ENCODE data around the gene HAUS5. TPM values are rescaled to one million over a fixed set of nuclear protein-coding genes. Genes with fewer than 3 reads are reported as not detected.

Gene HAUS5
- total and polyA plus RNA-seq, 2 of the 8 experiments (the other 6 are each of a cell fraction or from before 2014, with no cell fraction given), result 13.8 to 25.7 TPM

DNA sequence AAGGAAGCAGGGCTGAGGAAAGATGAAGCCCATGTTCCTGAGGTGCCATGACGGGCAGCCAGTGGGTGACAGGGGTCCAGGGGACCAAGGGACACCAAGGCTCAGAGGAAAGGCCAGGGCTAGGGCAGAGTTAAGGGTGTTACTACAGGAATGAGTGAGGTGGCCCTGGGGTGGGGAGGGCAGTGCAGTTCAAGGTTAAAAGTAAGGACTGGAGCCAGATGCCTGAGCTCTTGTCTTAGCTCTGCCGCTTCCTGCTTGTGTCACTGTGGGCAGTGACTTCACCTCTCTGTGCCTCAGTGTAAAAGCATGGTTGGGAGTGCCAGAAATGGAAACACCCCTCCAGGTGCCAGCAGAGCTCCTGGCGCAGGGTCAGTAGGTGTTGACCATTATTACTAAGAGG is 24.1 kb downstream of the HAUS5 start:
- Histone ChIP-seq H3K18ac (ENCODE audit: extremely low read depth, low read length) (no peak overlapping the region), H3K23me2 (ENCODE audit: low read depth, low read length) (peaks cover 4% of the 10 kb centered on the region; the same call in 1 of the 2 replicates), H3K9ac (replicated peaks in 1 of 4; ENCODE audit: extremely low read depth in 1 of 4, low read depth in 3 of 4, low read length in 3 of 4) (no peak overlapping the region), H4K91ac (replicated peaks; ENCODE audit: insufficient read length, low read length) (no peak overlapping the region), H3K27me3 (replicated peaks in 1 of 4; ENCODE audit: control insufficient read depth in 3 of 4, extremely low read depth in 1 of 4, insufficient read depth in 3 of 4, low read length in 3 of 4) (no peaks in the 10 kb centered on the region), H3K23ac (ENCODE audit: insufficient read length) (no peak overlapping the region), H3K4me1 (replicated peaks in 1 of 4; ENCODE audit: control insufficient read depth in 3 of 4, insufficient read depth in 4 of 4, low read length in 3 of 4) (peaks cover 4 to 12% (median 7%) of the 10 kb centered on the region in 4 experiments), H3K79me2 (ENCODE audit: control insufficient read depth in 1 of 2, insufficient read depth in 2 of 2, low read length in 2 of 2) (no peaks in the 10 kb centered on the region), H4K8ac (ENCODE audit: extremely low read depth, insufficient read depth, low read length) (no peak overlapping the region), H2BK120ac (replicated peaks; ENCODE audit: low read depth, low read length) (no peak overlapping the region), H2BK15ac (ENCODE audit: low read length) (no peak overlapping the region), H2AFZ (ENCODE audit: low read length) (no peak overlapping the region), H2AK5ac (ENCODE audit: low read depth, low read length) (no peak overlapping the region), H3K79me1 (ENCODE audit: low read depth, low read length) (no peaks in the 10 kb centered on the region), H4K5ac (ENCODE audit: insufficient read length, low read depth, low read length) (no peak overlapping the region), H3K56ac (replicated peaks; ENCODE audit: insufficient read length, low read depth, low read length) (no peak overlapping the region), H3K27ac (ENCODE audit: low read depth, low read length) (no peak overlapping the region), H3K4ac (replicated peaks; ENCODE audit: insufficient read length, low read depth, low read length) (no peak overlapping the region), H2BK12ac (ENCODE audit: low read depth, low read length) (no peak overlapping the region), H2BK20ac (ENCODE audit: low read length) (no peak overlapping the region), H3K4me2 (ENCODE audit: insufficient read depth in 1 of 2, low read depth in 2 of 2, low read length in 2 of 2) (no peak overlapping the region), H3K4me3 (ENCODE audit: extremely low read depth in 1 of 4, insufficient read depth in 2 of 4, low read depth in 3 of 4, low read length in 4 of 4) (no peak overlapping the region), H3K9me3 (ENCODE audit: insufficient read depth in 2 of 2, low read depth in 1 of 2, low read length in 1 of 2) (no peaks in the 10 kb centered on the region), H3K36me3 (ENCODE audit: control insufficient read depth in 2 of 4, insufficient read depth in 4 of 4, low read length in 3 of 4) (peaks cover 12 to 40% (median 22%) of the 10 kb centered on the region in 4 experiments; a peak in 7 of 8 replicates), H4K20me1 (replicated peaks in 1 of 2; ENCODE audit: control insufficient read depth in 1 of 2, insufficient read depth in 2 of 2, low read length in 2 of 2) (peaks cover 0 to 6% of the 10 kb centered on the region in 2 experiments), H3K14ac (ENCODE audit: insufficient read length) (no peak overlapping the region), H2BK5ac (ENCODE audit: low read depth, low read length) (no peak overlapping the region)
- FAIRE-seq (no peak), DNase-seq (ENCODE audit: low read depth in 1 of 2, low spot score in 2 of 2) (no peak)
- ChIA-PET POLR2A (ENCODE audit: partially characterized antibody) (interaction anchor here (0.8 to 2.4 kb wide), 2 partner anchors 12 to 15 kb away, joined by 3 to 17 read pairs; partner anchors contain the start of gene COX6B1), CTCF (ENCODE audit: partially characterized antibody) (interaction anchor here (1.6 to 4.8 kb wide), 3 partner anchors 44 to 104 kb away, joined by 3 to 20 read pairs (median 5); no protein-coding TSS in a partner anchor)
- 90% methylated on average over 3 of the region's 3 CpGs; no CpG with 5 or more reads in 1 of the 2 experiments for WGBS, 2 experiments (ENCODE audit: extremely low coverage in 1 of 2, insufficient coverage in 1 of 2, insufficient read length in 1 of 2, insufficient replicate concordance in 2 of 2, low coverage in 1 of 2, low lambda C conversion rate in 2 of 2, missing lambda C conversion rate in 1 of 2)
- no peak for TF ChIP-seq SIN3A (conservative IDR thresholded peaks at IDR 0.05 in 1 of 2, IDR thresholded peaks at IDR 0.05 in 1 of 2; ENCODE audit: low read depth in 1 of 2, low read length in 2 of 2)
- no peak for TF ChIP-seq CHD1 (IDR thresholded peaks at IDR 0.05; ENCODE audit: low read depth, low read length)
- no peak for TF ChIP-seq KDM1A (IDR thresholded peaks at IDR 0.05; ENCODE audit: borderline replicate concordance, low read length)
- no peak for TF ChIP-seq ASH2L (IDR thresholded peaks at IDR 0.05; ENCODE audit: low read length)
- no peak for TF ChIP-seq SP4 (IDR thresholded peaks at IDR 0.05; ENCODE audit: low read length)
- TF ChIP-seq HDAC6 (IDR thresholded peaks at IDR 0.05; ENCODE audit: low read depth, low read length), result no peak
- no peak for TF ChIP-seq KDM4A (IDR thresholded peaks at IDR 0.05; ENCODE audit: low read depth, low read length, severe bottlenecking)
- TF ChIP-seq CBX8 (IDR thresholded peaks at IDR 0.05; ENCODE audit: borderline replicate concordance, low read depth, low read length), result no peak
- no peak for TF ChIP-seq RAD21 (IDR thresholded peaks at IDR 0.05 in 1 of 2, conservative IDR thresholded peaks at IDR 0.05 in 1 of 2; ENCODE audit: low read depth in 2 of 2, low read length in 2 of 2)
- TF ChIP-seq, protein P1, sequence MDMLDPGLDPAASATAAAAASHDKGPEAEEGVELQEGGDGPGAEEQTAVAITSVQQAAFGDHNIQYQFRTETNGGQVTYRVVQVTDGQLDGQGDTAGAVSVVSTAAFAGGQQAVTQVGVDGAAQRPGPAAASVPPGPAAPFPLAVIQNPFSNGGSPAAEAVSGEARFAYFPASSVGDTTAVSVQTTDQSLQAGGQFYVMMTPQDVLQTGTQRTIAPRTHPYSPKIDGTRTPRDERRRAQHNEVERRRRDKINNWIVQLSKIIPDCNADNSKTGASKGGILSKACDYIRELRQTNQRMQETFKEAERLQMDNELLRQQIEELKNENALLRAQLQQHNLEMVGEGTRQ (IDR thresholded peaks at IDR 0.05; ENCODE audit: low read length), result no peak
- TF ChIP-seq PHF8 (conservative IDR thresholded peaks at IDR 0.05; ENCODE audit: low read depth, low read length), result no peak
